GM13976 (cell line): ENCODE results near the gene IGSF21.

Experiments
- DNase-seq: peaks from one replicate; pipeline ENCODE4 v3.0.0; 2012; ENCODE audit warnings: low spot score
- CTCF ChIP-seq: IDR thresholded peaks from 2 replicates; pipeline ENCODE4 v1.5.1; 2012; ENCODE audit warnings: borderline replicate concordance, mild to moderate bottlenecking; ENCODE audit not compliant: insufficient read depth; ENCODE audit errors: extremely low read depth, missing control alignments, control extremely low read depth
- in situ Hi-C: fragments of 300-500 bp; cut with MboI; formaldehyde crosslinking; loops from one replicate; pipeline ENCODE4 v1.12.0; 2022; ENCODE audit warnings: low sequenced_read_pairs, mixed read lengths, inconsistent platforms; ENCODE audit not compliant: unreplicated experiment

IGSF21 gene

GRCh38 chr1:18066576-18066975, 41.0 kb upstream of the IGSF21 start:
- DNase-seq: no peak
- in situ Hi-C loops: no loop called here
- no peak for TF ChIP-seq CTCF

- in situ Hi-C loops: no loop called here
- no peak for TF ChIP-seq CTCF
- DNase-seq: no peak
Measured at GRCh38 chr1:18069903-18070302, 37.7 kb upstream of the IGSF21 start.

GRCh38 chr1:18072066-18072465, 35.5 kb upstream of the IGSF21 start:
- DNase-seq: no peak
- in situ Hi-C loops: no loop called here
- TF ChIP-seq CTCF: no peak

GRCh38 chr1:18073066-18073642, 34.4 kb upstream of the IGSF21 start:
- in situ Hi-C loops: no loop called here
- no peak for TF ChIP-seq CTCF
- DNase-seq: no peak

- TF ChIP-seq CTCF: no peak
- in situ Hi-C loops: no loop called here
- DNase-seq: no peak
Measured at GRCh38 chr1:18077657-18078215, 29.9 kb upstream of the IGSF21 start.

GRCh38 chr1:18079941-18080735, 27.5 kb upstream of the IGSF21 start:
- in situ Hi-C loops: no loop called here

More at GRCh38 chr1:18079941-18080735, 27.5 kb upstream of the IGSF21 start:
- no peak for DNase-seq
- no peak for TF ChIP-seq CTCF
